ENCODE measurements around the gene OR51G1. TPM values are rescaled to one million over a fixed set of nuclear protein-coding genes. Genes with fewer than 3 reads are reported as not detected.
"Not testable (repeated sequence)": the region's sequence is repeated elsewhere in the genome, so short reads cannot be mapped to it uniquely, and the experiment has no call there.

The OR51G1 gene, protein sequence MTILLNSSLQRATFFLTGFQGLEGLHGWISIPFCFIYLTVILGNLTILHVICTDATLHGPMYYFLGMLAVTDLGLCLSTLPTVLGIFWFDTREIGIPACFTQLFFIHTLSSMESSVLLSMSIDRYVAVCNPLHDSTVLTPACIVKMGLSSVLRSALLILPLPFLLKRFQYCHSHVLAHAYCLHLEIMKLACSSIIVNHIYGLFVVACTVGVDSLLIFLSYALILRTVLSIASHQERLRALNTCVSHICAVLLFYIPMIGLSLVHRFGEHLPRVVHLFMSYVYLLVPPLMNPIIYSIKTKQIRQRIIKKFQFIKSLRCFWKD
- not detected in 2 replicates for total RNA-seq (2014; rRNA removed)
- not detected for polyA plus RNA-seq (2012)

- DNase-seq (ENCODE audit: low read depth): no peak
These were observed at the start of gene OR51G1 for GRCh38 chr11:4924239-4924638. Gene OR51G1, minus strand, starts transcription at chr11:4924339. Its CDS starts 0 bp downstream, at chr11:4924339.

DNA sequence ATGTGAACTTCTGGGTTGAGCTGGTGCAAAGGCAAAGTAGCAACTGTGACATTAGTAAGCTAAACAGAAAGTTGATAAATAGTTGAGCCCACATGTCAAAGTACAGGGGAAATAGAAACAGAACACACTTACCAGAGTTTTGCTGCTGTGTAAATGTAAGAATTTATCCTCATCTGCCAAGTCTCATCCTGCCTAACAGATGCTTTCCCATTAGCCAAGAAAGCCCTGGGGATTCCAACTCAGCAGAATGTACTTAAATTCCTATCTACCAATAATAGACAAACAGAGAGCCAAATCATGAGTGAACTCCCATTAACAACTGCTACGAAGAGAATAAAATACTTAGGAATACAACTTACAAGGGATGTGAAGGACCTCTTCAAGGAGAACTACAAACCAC, 38.7 kb upstream of the OR51G1 start:
- peak; percentile 13 for DNase-seq (ENCODE audit: low read depth)

DNA sequence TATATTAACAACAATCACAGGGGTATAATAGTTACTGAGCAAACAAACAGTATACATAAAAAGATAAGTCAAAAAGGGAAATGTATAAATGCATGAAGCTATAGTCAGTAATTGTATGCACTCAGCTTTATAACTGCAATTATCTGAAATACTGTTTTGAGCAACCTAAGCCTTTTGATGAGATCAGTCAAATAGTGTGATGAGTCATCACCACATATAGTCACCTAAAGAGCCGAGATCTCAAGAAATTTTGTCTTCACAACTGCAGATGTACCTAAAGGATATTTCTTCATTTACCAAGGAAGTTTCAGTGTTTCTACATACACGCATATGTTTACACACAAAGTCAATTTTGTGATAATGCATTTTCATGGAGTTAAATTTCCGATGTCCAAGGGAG, 36.7 kb upstream of the OR51G1 start:
- DNase-seq (ENCODE audit: low read depth): no peak

GRCh38 chr11:4957396-4957795, 33.3 kb upstream of the OR51G1 start:
- no peak for DNase-seq (ENCODE audit: low read depth)

- DNase-seq (ENCODE audit: low read depth): not testable (repeated sequence)
These were observed 31.5 kb upstream of the OR51G1 start, which contains the start of gene OR51A2 for GRCh38 chr11:4955613-4956012. Gene OR51A2, minus strand, starts transcription at chr11:4955713. Its CDS starts 0 bp downstream, at chr11:4955713.

DNA sequence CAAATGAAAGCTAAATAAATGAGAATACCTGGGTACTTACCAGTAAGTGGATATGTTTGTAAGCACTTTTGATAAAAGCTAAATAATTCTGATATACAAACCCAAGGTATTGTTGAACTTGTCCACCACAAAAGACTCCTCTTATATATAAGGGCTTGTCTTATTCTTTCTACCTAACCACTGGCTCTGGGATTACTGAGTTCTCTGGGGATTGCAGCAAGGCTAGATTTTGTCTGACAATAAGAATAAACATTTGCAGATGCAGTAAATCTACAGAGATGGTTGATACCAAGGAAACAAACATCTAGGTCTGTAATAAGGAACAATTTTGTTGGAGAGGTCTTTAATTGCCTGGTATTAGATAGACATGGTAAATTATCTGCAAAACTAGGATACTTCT, 23.4 kb upstream of the OR51G1 start, which contains the start of gene OR51A4:
Gene OR51A4 (minus strand): TSS at position 101 of the 400 bp plus-strand sequence. CDS start 505 bp downstream, outside the sequence.
- DNase-seq (ENCODE audit: low read depth): no peak

GRCh38 chr11:4936745-4937144, 12.6 kb upstream of the OR51G1 start:
- DNase-seq (ENCODE audit: low read depth): no peak

DNA sequence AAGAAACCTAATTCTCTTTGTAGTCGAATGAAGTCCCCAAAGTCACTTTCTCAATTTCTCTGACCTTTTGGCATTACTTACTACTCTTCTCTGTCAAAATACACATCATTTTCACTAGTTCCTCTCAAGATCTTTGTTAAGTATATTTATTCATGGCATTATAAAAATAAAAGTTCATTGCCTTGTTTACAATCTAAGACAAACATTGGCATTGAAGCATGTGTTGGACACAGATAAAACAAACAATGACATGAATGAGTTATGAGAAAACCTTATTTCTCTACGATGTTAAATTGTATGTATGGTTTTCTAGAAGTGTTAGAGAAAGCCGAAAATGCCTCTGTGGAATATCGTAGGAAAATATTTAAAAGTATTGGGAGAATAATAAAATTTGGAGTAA, 8.6 kb upstream of the OR51G1 start:
- DNase-seq (ENCODE audit: low read depth): no peak

GRCh38 chr11:4926608-4927007, 2.5 kb upstream of the OR51G1 start:
- DNase-seq (ENCODE audit: low read depth): peak; percentile 6

- no peak for DNase-seq (ENCODE audit: low read depth)
These were observed 1.8 kb downstream of the OR51G1 start for GRCh38 chr11:4922304-4922703.

DNA sequence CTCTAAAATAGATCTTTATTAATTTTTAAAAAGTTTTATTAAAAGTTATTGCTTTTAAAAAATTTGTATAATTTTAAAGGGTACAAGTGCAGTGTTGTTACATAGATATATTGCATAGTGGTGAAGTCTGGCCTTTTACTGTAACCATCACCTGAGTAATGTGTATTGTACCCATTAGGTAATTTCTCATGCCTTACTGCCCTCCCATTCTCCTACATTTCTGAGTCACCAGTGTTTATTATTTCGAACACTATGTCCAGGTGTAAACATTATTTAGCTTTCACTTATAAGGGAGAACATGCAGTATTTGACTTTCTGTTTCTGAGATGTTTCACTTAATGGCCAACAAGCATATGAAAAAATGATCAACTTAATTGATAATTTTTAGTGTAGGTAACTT, 2.3 kb downstream of the OR51G1 start:
- DNase-seq (ENCODE audit: low read depth): no peak

DNA sequence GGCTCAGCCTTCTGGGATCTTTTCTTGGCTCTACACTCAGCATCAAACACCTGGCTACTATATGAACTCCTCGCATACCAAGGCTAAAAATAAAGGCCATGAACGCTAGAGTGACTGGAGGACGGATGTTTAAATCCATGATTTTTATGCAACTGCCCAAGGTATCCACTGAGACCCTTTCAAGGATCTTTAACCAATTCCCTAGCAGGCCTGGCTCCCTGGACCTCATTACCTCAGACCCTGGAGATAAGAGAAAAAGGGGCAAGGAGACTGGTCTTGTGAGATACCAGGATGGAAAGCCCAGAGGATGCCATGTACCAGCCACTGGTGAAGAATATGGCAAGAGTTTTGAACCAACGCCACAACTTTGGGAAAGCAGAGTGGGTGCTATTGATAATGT, 4.9 kb downstream of the OR51G1 start, which contains the start of gene OR51G2:
Gene OR51G2 (minus strand): TSS at position 101 of the 400 bp plus-strand sequence. CDS start 3,687 bp downstream, outside the sequence.
- DNase-seq (ENCODE audit: low read depth): no peak

GRCh38 chr11:4916581-4916980, 7.6 kb downstream of the OR51G1 start:
- DNase-seq (ENCODE audit: low read depth): no peak

- DNase-seq (ENCODE audit: low read depth): no peak
These were observed 20.7 kb downstream of the OR51G1 start, which contains the start of gene OR51A7 for GRCh38 chr11:4903484-4903883. Gene OR51A7, plus strand, starts transcription at chr11:4903783. Its CDS starts 3,587 bp downstream, at chr11:4907370.

- DNase-seq (ENCODE audit: low read depth): peak; percentile 96
These were observed 32.0 kb downstream of the OR51G1 start for GRCh38 chr11:4891996-4892640.

DNA sequence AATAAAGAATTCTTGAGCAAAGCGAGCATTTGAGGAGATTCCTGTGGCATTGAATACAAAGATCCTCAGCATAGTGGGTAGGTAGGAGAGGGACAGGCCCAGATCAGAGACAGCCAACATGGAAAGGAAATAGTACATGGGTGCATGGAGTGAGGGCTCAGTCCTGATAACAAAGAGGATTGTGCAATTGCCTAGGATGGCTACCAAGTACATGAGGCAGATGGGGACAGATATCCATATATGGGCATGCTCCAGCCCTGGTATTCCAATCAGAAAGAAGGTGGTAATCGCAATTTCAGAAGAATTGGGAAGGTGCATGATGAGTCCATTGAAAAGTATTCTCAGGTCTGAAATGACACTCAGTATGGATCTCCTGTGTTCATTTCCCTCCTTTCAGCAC, 33.9 kb downstream of the OR51G1 start:
- DNase-seq (ENCODE audit: low read depth): no peak

GRCh38 chr11:4887591-4887990, 36.5 kb downstream of the OR51G1 start:
- peak; percentile 29 for DNase-seq (ENCODE audit: low read depth)

DNA sequence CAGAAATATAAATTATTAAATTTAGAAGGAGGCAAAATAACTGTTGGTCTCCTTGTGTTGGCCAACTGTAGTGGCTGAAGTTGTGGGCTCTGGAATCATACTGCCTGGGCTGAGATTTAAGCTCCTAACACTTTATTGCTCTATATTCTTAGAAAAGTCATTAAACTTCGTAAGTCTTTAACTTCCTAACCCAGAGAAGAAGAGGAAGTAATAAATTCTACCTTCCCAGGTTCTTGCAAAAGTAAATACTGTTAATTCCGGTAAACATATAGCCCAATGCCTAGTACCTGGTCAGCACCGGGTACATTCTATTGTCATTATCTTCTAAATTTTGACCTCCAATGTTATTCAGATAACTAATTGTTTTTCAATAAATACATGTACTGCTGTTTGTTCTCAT, 38.0 kb downstream of the OR51G1 start:
- no peak for DNase-seq (ENCODE audit: low read depth)

DNA sequence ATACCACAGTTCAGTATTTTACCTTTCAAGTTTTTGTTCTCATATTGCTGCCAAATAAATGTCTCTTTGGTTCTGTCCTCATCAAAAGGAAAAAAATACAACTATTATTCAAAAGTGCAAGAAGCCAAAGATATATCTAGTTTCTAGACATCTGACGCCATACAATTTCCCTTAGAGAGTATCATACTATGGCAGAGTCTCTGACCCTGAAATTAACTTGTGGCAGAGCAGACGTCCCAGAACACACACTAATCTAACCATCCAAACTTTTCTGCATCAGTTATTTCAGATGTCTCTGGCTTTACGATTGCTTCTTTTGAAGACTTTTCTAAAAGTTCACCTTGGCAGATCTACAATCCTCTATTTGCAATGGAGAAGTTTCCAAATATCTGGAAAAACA, 39.8 kb downstream of the OR51G1 start:
- DNase-seq (ENCODE audit: low read depth): no peak

DNA sequence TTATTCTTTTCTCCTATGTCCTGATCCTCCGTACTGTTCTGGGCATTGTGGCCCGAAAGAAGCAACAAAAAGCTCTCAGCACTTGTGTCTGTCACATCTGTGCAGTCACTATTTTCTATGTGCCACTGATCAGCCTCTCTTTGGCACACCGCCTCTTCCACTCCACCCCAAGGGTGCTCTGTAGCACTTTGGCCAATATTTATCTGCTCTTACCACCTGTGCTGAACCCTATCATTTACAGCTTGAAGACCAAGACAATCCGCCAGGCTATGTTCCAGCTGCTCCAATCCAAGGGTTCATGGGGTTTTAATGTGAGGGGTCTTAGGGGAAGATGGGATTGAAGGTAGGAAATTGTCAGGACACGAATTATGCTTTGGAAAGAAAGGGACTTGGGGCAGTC, 41.6 kb downstream of the OR51G1 start:
- DNase-seq (ENCODE audit: low read depth): no peak

GRCh38 chr11:4881860-4882500, 42.2 kb downstream of the OR51G1 start, which contains the start of gene OR51T1:
Gene OR51T1, plus strand, starts transcription at chr11:4881900. Its CDS starts 0 bp downstream, at chr11:4881900.
- DNase-seq (ENCODE audit: low read depth): peak; percentile 95

DNA sequence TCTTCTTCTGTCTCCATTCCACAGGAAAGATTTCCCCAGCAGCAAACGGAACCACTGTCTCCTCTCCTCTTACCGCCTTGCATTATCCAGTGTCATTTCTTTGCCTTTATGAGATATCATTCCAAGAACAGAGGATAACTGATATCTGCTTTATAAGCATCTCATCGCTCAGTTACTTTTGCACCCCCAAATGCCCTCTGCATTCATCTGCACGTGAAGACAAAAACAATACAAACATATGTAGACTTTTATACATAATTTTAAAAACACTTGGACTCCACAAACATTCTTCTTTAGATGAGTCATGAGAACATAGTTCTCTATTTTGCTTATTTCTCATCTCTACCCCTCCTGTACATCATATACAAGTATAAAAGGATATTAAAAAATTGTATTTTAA, 43.0 kb downstream of the OR51G1 start:
- DNase-seq (ENCODE audit: low read depth): peak; percentile 45

Data from LHCN-M2 (cell line).